Measurements from ENCODE around the gene FBXW2.

- TF ChIP-seq CTCF (IDR thresholded peaks at IDR 0.05) (no peak), POLR2AphosphoS5 (IDR thresholded peaks at IDR 0.05) (no peak)
Observed at GRCh38 chr9:120837921-120838320, 44.7 kb upstream of the FBXW2 start.

Measured in transverse colon (tissue), 4 donors.